IPS-NIHi7 (cell line): Measurements from ENCODE around the gene DLG5.
"Not testable (repeated sequence)": the region's sequence is repeated elsewhere in the genome, so short reads cannot be mapped to it uniquely, and the experiment has no call there.

Experiments
- DNase-seq: peaks from one replicate; pipeline ENCODE4 v3.0.0; 2012; ENCODE audit warnings: mixed read lengths; ENCODE audit errors: extremely low spot score

DLG5 gene

GRCh38 chr10:77794256-77795142 lies 132.1 kb downstream of the DLG5 start:
- DNase-seq: no peak

- no peak for DNase-seq
These were observed 132.7 kb downstream of the DLG5 start for GRCh38 chr10:77793831-77794230.

DNA sequence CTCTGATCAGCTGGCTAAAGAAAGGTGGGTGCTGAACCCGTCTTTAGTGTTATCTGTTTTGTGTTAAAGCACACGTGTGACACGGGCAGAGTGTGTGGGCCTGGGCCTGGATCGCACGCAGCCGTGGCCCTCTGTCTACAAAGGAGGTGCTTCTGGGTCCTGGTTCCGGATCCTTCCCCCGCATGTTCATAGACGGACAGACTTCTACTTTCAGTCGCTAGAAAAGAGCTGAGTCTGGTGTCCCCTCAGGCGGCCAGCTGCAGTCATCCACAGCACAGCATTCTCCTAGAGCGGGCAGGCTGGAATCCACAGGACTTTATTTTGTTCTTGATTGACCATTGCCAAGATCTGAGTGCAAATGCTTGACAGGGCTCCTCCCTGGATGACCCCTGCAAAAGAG lies 134.4 kb downstream of the DLG5 start:
- DNase-seq: no peak

- no peak for DNase-seq
These were observed 135.0 kb downstream of the DLG5 start for GRCh38 chr10:77791506-77791905.

DNA sequence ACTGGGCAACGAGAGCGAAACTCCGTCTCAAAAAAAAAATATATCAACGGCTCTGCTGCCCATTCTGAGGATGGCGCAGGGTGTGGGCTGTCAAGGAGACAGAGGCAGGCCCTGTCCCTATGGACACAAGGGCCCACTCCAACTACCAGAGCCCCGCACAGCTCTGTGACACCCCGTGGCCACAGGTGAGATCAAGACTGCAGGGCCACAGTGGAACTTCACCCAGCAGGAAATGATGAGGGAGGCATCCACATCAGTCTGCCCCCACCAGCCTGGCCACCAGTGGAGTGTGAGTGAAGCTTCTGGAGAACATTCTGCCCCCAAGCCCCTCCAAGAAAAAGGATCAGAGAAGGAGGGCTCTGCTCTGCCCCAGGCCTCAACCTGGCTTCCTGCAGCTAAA lies 136.7 kb downstream of the DLG5 start:
- DNase-seq: no peak

DNA sequence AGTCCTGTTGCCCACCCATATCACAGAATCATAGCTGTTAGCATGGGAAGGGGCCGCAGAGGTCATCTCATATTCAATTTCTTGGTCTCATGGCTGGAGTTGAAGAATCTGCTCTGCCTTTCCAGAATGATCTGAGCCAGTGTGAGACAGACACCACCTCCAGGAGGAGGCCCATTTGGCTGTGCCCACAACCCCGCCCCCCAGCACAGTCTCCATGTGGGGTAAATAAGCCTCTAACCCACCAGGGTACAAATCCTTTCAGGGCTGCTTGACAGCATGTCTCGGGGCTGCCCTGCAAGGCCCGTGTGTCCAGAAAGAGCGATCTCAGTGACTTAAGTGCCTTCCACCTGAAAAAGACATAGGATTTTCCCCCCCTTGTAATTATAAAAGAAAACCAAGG lies 137.5 kb downstream of the DLG5 start:
- no peak for DNase-seq

- DNase-seq: no peak
These were observed 138.0 kb downstream of the DLG5 start for GRCh38 chr10:77788496-77789010.

GRCh38 chr10:77787440-77787839 lies 139.1 kb downstream of the DLG5 start:
- no peak for DNase-seq

- DNase-seq: no peak
These were observed 141.7 kb downstream of the DLG5 start for GRCh38 chr10:77784856-77785255.

GRCh38 chr10:77782328-77783061 lies 144.1 kb downstream of the DLG5 start:
- no peak for DNase-seq

DNA sequence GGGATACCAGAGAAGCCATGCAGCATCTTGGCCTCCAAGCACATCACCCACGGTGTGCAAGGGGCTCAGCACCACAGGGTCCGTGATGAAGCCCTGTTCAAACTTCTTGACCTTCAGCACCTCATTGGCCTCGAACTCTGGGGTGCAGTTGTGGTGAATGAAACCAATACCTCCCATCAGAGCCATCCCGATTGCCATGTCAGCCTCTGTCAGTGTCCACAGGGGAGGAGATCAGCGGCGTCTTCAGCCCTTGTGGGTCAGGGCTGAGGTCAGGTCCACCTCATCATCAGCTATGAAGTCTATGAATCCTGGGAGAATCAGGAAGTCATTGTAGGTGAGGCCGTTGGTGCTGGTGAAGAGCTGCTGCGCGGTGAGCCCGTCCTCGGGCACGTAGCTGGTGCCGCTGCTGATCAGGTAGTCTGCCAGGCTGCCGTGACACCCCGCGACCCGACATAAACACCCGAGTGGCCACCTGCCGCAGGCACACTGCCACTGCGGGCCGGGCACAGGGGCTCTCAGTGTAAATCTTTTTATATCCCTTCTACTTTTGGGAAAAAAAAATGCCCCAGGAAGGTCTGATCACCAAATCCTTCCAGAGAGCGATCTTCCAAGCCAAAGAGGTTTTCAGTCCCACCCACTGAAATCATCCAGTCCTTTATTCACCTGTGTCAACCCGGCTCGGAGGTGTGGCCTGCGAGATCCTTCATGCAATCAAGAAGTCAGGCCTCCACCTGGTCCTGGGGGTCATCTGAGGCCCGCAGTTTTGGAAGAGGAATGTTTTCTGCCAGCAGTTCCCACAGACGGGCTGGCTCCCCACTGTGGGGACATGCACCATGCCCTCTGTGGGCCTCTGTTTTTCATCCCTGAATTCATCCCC lies 144.9 kb downstream of the DLG5 start:
- DNase-seq: no peak

- no peak for DNase-seq
These were observed 146.4 kb downstream of the DLG5 start for GRCh38 chr10:77780180-77780579.

DNA sequence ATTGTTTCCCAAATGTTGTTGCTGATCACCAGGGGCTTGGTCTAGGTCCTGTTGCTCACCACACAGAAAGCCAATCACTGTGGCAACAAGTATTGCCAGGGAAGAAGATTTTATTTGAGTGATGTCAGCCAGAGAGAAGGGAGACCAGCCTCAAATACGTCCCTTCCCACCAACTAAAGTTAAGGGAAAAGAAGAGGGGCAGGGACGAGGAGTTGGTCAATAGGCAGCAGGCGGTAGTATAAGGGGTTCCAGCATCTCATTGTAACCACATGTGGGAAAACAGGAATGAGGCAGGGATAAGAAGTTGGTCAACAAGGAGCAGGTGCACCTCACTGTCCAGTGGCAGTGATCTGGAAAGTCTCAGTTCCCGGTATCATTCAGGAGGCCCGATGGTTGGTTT lies 150.1 kb downstream of the DLG5 start:
- DNase-seq: no peak

DNA sequence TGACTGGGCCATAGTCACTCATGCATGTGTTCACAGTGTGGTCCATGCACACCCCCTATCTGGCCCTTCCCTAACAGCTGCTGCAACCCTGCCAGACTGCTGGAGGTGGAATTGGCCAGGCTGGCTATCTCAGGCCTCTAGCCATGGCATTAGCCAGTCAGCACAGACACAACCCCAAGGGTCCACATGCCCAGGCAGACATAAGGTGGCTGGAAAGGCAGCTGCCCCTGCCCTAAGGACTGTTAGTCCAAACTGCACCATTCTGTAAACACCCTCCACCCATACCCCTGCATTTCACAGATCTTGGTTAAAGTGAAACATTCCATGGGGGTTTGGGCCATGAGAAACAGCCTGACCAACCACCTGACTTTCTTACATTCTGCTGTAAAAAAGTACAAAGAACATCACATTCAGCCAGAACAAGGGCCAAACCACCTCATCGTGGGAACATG lies 151.6 kb downstream of the DLG5 start:
- no peak for DNase-seq

- DNase-seq: no peak
These were observed 152.7 kb downstream of the DLG5 start for GRCh38 chr10:77773631-77774426.

DNA sequence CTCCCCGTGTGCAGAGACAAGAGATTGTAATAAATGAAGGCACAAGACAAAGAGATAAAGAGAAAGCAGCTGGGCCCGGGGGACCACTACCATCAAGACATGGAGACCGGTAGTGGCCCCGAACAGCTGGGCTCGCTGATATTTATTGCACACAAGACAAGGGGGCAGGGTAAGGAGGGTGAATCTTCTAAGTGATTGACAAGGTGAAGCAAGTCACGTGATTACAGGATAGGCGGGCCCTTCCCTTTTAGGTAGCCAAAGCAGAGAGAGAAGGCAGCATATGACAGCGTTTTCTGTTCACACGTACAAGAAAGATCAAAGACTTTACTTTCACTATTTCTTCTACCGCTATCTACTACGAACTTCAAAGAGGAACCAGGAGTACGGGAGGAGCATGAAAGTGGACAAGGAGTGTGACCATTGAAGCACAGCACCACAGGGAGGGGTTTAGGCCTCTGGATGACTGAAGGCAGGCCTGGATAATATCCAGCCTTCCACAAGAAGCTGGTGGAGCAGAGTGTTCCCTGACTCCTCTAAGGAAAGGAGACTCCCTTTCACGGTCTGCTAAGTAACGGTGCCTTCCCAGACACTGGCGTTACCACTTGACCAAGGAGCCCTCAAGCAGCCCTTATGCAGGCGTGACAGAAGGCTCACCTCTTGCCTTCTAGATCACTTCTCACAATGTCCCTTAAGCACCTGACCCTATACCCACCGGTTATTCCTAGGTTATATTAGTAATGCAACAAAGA lies 153.5 kb downstream of the DLG5 start:
- not testable (repeated sequence) for DNase-seq

GRCh38 chr10:77771851-77772250 lies 154.7 kb downstream of the DLG5 start:
- DNase-seq: no peak

GRCh38 chr10:77771450-77771849 lies 155.1 kb downstream of the DLG5 start:
- DNase-seq: no peak

DNA sequence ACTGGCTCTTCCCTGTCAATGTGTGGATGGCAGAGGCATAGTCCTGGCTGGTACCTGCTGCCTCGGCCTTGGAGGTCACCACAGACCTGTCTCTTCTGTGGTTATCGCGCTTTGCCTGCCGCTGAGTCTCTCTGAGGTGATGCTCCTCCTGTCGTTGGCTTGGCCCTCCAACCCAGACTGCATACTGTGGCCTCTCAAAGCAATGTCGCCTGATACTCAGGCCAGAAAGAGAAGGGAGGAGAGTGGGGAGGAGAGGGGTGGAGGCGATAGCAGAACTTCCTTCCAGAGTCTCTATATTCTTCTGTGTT lies 155.7 kb downstream of the DLG5 start:
- DNase-seq: no peak

GRCh38 chr10:77770081-77770867 lies 156.3 kb downstream of the DLG5 start:
- no peak for DNase-seq
